GM20431 (cell line): ENCODE measurements around the gene MLIP.
"Not testable (repeated sequence)": the region's sequence is repeated elsewhere in the genome, so short reads cannot be mapped to it uniquely, and the experiment has no call there.

ENCODE experiments used
- in situ Hi-C: fragments of 300-500 bp; cut with MseI, MboI; formaldehyde crosslinking; loops from one replicate; pipeline ENCODE4 v1.15.0; 2020; ENCODE audit warnings: low sequenced_read_pairs; ENCODE audit not compliant: unreplicated experiment

The MLIP gene

GRCh38 chr6:54111341-54112045, at the start of gene MLIP:
Gene MLIP (plus strand): TSS chr6:54111443. CDS start chr6:54111480, 37 bp downstream.
- in situ Hi-C loops: no loop called here

- in situ Hi-C loops: no loop called here
Measured at GRCh38 chr6:54063228-54063539, 48.1 kb upstream of the MLIP start.

GRCh38 chr6:54068694-54069093, 42.5 kb upstream of the MLIP start:
- in situ Hi-C loops: no loop called here

GRCh38 chr6:54070025-54070424, 41.2 kb upstream of the MLIP start:
- in situ Hi-C loops: no loop called here

GRCh38 chr6:54071821-54072340, 39.4 kb upstream of the MLIP start:
- in situ Hi-C loops: no loop called here

- in situ Hi-C loops: no loop called here
Measured at GRCh38 chr6:54072635-54073313, 38.5 kb upstream of the MLIP start.

- in situ Hi-C loops: no loop called here
Measured at GRCh38 chr6:54073487-54073886, 37.8 kb upstream of the MLIP start.

- in situ Hi-C loops: no loop called here
Measured at GRCh38 chr6:54074109-54074508, 37.1 kb upstream of the MLIP start.

GRCh38 chr6:54074578-54075195, 36.6 kb upstream of the MLIP start:
- in situ Hi-C loops: no loop called here

GRCh38 chr6:54076159-54076789, 35.0 kb upstream of the MLIP start:
- in situ Hi-C loops: no loop called here

- in situ Hi-C loops: not testable (repeated sequence)
Measured at GRCh38 chr6:54081499-54081898, 29.7 kb upstream of the MLIP start.

- in situ Hi-C loops: no loop called here
Measured at GRCh38 chr6:54083287-54083686, 28.0 kb upstream of the MLIP start.

- in situ Hi-C loops: no loop called here
Measured at GRCh38 chr6:54084231-54084630, 27.0 kb upstream of the MLIP start.

GRCh38 chr6:54085047-54085446, 26.2 kb upstream of the MLIP start:
- in situ Hi-C loops: no loop called here

GRCh38 chr6:54085541-54085940, 25.7 kb upstream of the MLIP start:
- in situ Hi-C loops: no loop called here

- in situ Hi-C loops: no loop called here
Measured at GRCh38 chr6:54086439-54086838, 24.8 kb upstream of the MLIP start.

- in situ Hi-C loops: no loop called here
Measured at GRCh38 chr6:54087721-54088120, 23.5 kb upstream of the MLIP start.

- in situ Hi-C loops: no loop called here
Measured at GRCh38 chr6:54093326-54093948, 17.8 kb upstream of the MLIP start.

- in situ Hi-C loops: no loop called here
Measured at GRCh38 chr6:54094293-54094692, 16.9 kb upstream of the MLIP start.

GRCh38 chr6:54094786-54095185, 16.5 kb upstream of the MLIP start:
- in situ Hi-C loops: no loop called here
